CD4-positive, alpha-beta memory T cell (primary cell): Measurements from ENCODE around the gene CIAPIN1. TPM values are rescaled to one million over a fixed set of nuclear protein-coding genes. Genes with fewer than 3 reads are reported as not detected.

Source experiments
- CTCF ChIA-PET: fragments of 350-600 bp; sonication (Branson Sonifier 250); formaldehyde crosslinking; loops from one replicate; lab custom pipeline; 2021; ENCODE audit warnings: inconsistent platforms; ENCODE audit not compliant: partially characterized antibody; lab: Charles Lee
- POLR2A ChIA-PET: fragments of 350-600 bp; sonication (Branson Sonifier 250); formaldehyde crosslinking; loops from one replicate; lab custom pipeline; 2021; ENCODE audit not compliant: partially characterized antibody; lab: Charles Lee
- DNase-seq, 5 donors: peaks; one replicate each; pipeline versions ENCODE4 v3.0.0 to v3.0.0-alpha.2; 2020 to 2022; ENCODE audit warnings: mixed read lengths in 1 of 5
- H3K27ac ChIP-seq: one replicate; pipeline ENCODE4 v1.7.0; 2013; ENCODE audit warnings: low read depth, low read length
- H3K27me3 ChIP-seq: 2 replicates; pipeline ENCODE4 v1.7.0; 2013; ENCODE audit warnings: mild to moderate bottlenecking, low read length, moderate library complexity; ENCODE audit not compliant: insufficient read depth
- H3K36me3 ChIP-seq: 2 replicates; pipeline ENCODE4 v1.7.0; 2013; ENCODE audit warnings: mild to moderate bottlenecking, low read length, moderate library complexity; ENCODE audit not compliant: insufficient read depth
- H3K4me1 ChIP-seq: 2 replicates; pipeline ENCODE4 v1.7.0; 2013; ENCODE audit warnings: mild to moderate bottlenecking, low read length, moderate library complexity; ENCODE audit not compliant: insufficient read depth
- H3K4me3 ChIP-seq, 2 donors: one replicate each; pipeline ENCODE4 v1.7.0; 2013; ENCODE audit warnings: low read length in 2 of 2, mild to moderate bottlenecking in 1 of 2
- H3K9me3 ChIP-seq, 2 donors: one replicate each; pipeline ENCODE4 v1.7.0; 2013; ENCODE audit warnings: low read length in 2 of 2, control low read depth in 1 of 2; ENCODE audit not compliant: control insufficient read depth in 1 of 2
- H3K27ac Mint-ChIP-seq, 7 donors: one replicate each; pipeline ENCODE4 v1.8.0; 2020 to 2021; ENCODE audit warnings: mixed read lengths in 7 of 7, mild to moderate bottlenecking in 6 of 7, inconsistent platforms in 3 of 7, moderate library complexity in 3 of 7
- H3K27me3 Mint-ChIP-seq, 2 donors: one replicate each; pipeline ENCODE4 v1.8.0; 2020 to 2021; ENCODE audit warnings: mixed read lengths in 2 of 2
- H3K36me3 Mint-ChIP-seq, 2 donors: one replicate each; pipeline ENCODE4 v1.8.0; 2020 to 2021; ENCODE audit warnings: mixed read lengths in 2 of 2, inconsistent platforms in 1 of 2, mild to moderate bottlenecking in 1 of 2
- H3K4me1 Mint-ChIP-seq, 4 donors: one replicate each; pipeline ENCODE4 v1.8.0; 2020 to 2021; ENCODE audit warnings: mixed read lengths in 4 of 4, mild to moderate bottlenecking in 1 of 4
- H3K4me3 Mint-ChIP-seq, 8 donors: one replicate each; pipeline ENCODE4 v1.8.0; 2020 to 2021; ENCODE audit warnings: mixed read lengths in 8 of 8, mild to moderate bottlenecking in 7 of 8, moderate library complexity in 6 of 8, inconsistent platforms in 3 of 8
- H3K9me3 Mint-ChIP-seq, 8 donors: one replicate each; pipeline ENCODE4 v1.8.0; 2020 to 2021; ENCODE audit warnings: mixed read lengths in 8 of 8, mild to moderate bottlenecking in 5 of 8, inconsistent platforms in 3 of 8, moderate library complexity in 1 of 8
- intact Hi-C: fragments of 100-400 bp; cut with micrococcal nuclease; formaldehyde crosslinking; loops from one replicate; pipeline ENCODE4 v1.15.1; 2023
- polyA plus RNA-seq, 2 donors: library from polyadenylated mRNA; unstranded; fragments of 300-500 nt; fragmentation: Illumina TruSeq; gene quantifications; one replicate each; pipeline ENCODE4 v1.2.3, GENCODE V29; 2021
- total RNA-seq, 2 experiments: library from RNA; stranded (reverse); gene quantifications; one replicate each; pipeline ENCODE4 v1.2.3, GENCODE V29; 2021

CIAPIN1 gene
- total and polyA plus RNA-seq, 4 experiments from 2014 or later, result 28.1 to 65.3 (median 37.0) TPM

DNA sequence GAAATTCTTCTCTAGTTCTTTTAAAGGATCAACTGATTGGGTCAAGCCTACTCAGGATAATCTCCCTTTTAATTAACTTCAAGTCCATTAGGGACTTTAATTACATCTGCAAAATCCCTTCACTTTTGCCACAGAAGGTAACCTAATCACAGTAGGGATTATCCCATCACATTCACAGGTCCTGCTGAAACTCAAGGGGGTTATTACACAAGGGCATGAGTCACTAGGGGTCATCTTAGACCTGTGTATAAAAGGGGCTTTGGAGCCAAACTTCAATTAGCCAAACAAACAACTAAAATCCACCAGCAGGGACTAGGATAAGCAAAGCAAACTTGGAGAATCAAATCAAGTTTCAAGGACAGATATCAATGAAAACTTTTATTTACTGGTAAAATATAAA is 19.4 kb downstream of the CIAPIN1 start:
- CTCF ChIA-PET, result no interaction called here
- Mint-ChIP-seq H3K4me3 (no peak overlapping the region), H3K27ac (no peak overlapping the region)

DNA sequence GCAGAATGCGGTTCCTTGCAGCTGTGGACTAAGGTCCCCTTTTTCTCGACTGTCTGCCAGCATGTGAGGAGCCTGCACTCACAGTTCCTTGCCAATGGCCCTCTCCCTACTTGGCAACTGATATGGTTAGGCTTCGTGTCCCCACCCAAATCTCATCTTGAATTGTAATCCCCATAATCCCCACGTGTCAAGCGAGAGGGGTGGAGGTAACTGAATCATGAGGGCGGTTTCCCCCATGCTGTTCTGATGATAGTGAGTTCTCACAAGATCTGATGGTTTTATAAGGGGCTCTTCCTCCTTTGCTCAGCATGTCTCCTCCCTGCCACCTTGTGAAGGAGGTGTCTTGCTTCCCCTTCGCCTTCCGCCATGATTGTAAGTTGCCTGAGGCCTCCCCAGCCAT is 19.9 kb downstream of the CIAPIN1 start:
- Histone ChIP-seq H3K36me3 (peaks cover 34% of the 10 kb centered on the region), H3K27ac (no peak overlapping the region), H3K9me3 (no peaks in the 10 kb centered on the region), H3K4me1 (no peaks in the 10 kb centered on the region), H3K4me3 (no peak overlapping the region), H3K27me3 (no peaks in the 10 kb centered on the region)
- DNase-seq, result no peak
- Mint-ChIP-seq H3K4me3 (no peak overlapping the region), H3K4me1 (peaks cover 0 to 3% (median under 1%) of the 10 kb centered on the region in 4 donors), H3K9me3 (peaks cover 0 to 1% (median 0%) of the 10 kb centered on the region in 8 donors), H3K36me3 (peaks cover 42 to 43% of the 10 kb centered on the region in 2 donors), H3K27ac (no peak overlapping the region), H3K27me3 (no peaks in the 10 kb centered on the region)
- ChIA-PET POLR2A (no interaction called here), CTCF (interaction anchor here (1.8 kb wide), 1 partner anchor 10 kb away, joined by 7 read pairs; no protein-coding TSS in a partner anchor)
- intact Hi-C loops, result no loop called here

More for the DNA sequence above, 19.4 kb downstream of the CIAPIN1 start:
- no peaks in the 10 kb centered on the region for H3K27me3 Mint-ChIP-seq
- no peaks in the 10 kb centered on the region for H3K4me1 ChIP-seq
- intact Hi-C loops, result no loop called here
- no peaks in the 10 kb centered on the region for H3K9me3 ChIP-seq
- H3K4me1 Mint-ChIP-seq, result no peaks in the 10 kb centered on the region
- H3K27ac ChIP-seq, result no peak overlapping the region
- H3K27me3 ChIP-seq, result no peaks in the 10 kb centered on the region
- no peak for DNase-seq
- POLR2A ChIA-PET, result no interaction called here
- H3K36me3 Mint-ChIP-seq, result peaks cover 43 to 47% of the 10 kb centered on the region in 2 donors
- H3K36me3 ChIP-seq, result peaks cover 39% of the 10 kb centered on the region
- H3K9me3 Mint-ChIP-seq, result no peaks in the 10 kb centered on the region
- H3K4me3 ChIP-seq, result no peak overlapping the region

GRCh38 chr16:57426356-57426755 is 20.8 kb downstream of the CIAPIN1 start:
- intact Hi-C loops, result no loop called here
- no peaks in the 10 kb centered on the region for H3K9me3 ChIP-seq
- H3K4me3 ChIP-seq, result no peak overlapping the region
- H3K4me1 Mint-ChIP-seq, result peaks cover 0 to 6% (median 2%) of the 10 kb centered on the region in 4 donors
- no peak for DNase-seq
- peaks cover 0 to 2% (median 0%) of the 10 kb centered on the region in 8 donors for H3K9me3 Mint-ChIP-seq
- no peaks in the 10 kb centered on the region for H3K4me1 ChIP-seq
- CTCF ChIA-PET, result interaction anchor here (1.8 kb wide), 1 partner anchor 9 kb away, joined by 7 read pairs; no protein-coding TSS in a partner anchor
- H3K27me3 Mint-ChIP-seq, result no peaks in the 10 kb centered on the region
- H3K36me3 ChIP-seq, result peaks cover 29% of the 10 kb centered on the region
- H3K27ac ChIP-seq, result no peak overlapping the region
- peaks cover 37 to 39% of the 10 kb centered on the region in 2 donors for H3K36me3 Mint-ChIP-seq
- no peak overlapping the region for H3K27ac Mint-ChIP-seq
- H3K27me3 ChIP-seq, result no peaks in the 10 kb centered on the region
- POLR2A ChIA-PET, result interaction anchor here (1.3 kb wide), 1 partner anchor 21 kb away, joined by 3 read pairs; the partner anchor contains the start of genes CIAPIN1 and COQ9
- no peak overlapping the region for H3K4me3 Mint-ChIP-seq

DNA sequence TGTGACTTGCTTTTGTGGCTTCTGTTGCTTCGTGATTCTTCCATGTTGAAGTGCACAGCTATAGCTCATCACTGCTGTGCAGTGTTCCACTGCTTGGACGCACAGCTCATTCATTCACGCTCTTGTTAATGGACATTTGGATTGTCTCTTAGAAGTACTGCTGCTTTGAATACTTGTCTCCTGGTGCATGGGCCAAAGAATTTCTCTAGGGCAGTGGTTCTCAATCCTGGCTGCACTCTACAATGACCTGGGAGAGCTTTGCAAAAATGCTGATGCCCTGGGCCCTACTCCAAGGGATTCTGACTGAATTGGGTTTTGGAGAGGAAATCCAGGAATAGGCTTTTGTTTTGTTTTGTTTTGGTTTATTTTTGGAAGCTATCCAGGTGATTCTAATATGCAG is 22.6 kb downstream of the CIAPIN1 start:
- Histone ChIP-seq H3K4me3 (no peak overlapping the region), H3K36me3 (peaks cover 13% of the 10 kb centered on the region), H3K4me1 (no peaks in the 10 kb centered on the region), H3K9me3 (no peaks in the 10 kb centered on the region), H3K27me3 (no peaks in the 10 kb centered on the region), H3K27ac (no peak overlapping the region)
- DNase-seq, result no peak
- intact Hi-C loops, result no loop called here
- CTCF ChIA-PET, result interaction anchor here (0.6 to 1.2 kb wide), 2 partner anchors 9 to 737 kb away, joined by 3 read pairs; no protein-coding TSS in a partner anchor
- Mint-ChIP-seq H3K27me3 (no peaks in the 10 kb centered on the region), H3K27ac (no peak overlapping the region), H3K4me3 (no peak overlapping the region), H3K4me1 (peaks cover 0 to 6% (median 2%) of the 10 kb centered on the region in 4 donors), H3K36me3 (peaks cover 21% of the 10 kb centered on the region in 2 donors), H3K9me3 (peaks cover 0 to 4% (median 0%) of the 10 kb centered on the region in 8 donors)
- POLR2A ChIA-PET, result no interaction called here

DNA sequence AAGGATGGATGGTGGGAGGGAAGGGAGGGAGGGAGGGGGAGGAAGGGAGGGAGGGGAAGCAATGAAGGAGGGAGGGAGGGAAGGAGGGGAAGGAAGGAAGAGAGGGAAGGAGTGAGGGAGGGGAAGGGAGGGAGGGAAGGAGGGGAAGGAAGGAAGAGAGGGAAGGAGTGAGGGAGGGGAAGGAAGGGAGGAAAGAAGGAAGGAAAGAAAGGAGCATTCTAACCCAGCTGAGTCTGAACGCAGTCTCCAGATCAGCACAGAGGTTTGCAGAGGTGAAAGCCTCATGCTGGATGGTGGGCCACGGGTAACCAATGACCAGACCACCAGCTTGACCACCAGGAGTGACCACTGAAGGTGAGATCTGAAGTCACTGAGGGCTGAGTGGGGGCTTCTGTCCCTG is 24.0 kb downstream of the CIAPIN1 start:
- no peak for DNase-seq
- Mint-ChIP-seq H3K9me3 (peaks cover 0 to 4% (median 0%) of the 10 kb centered on the region in 8 donors), H3K4me3 (no peak overlapping the region), H3K36me3 (peaks cover 11 to 12% of the 10 kb centered on the region in 2 donors), H3K27ac (no peak overlapping the region), H3K27me3 (no peaks in the 10 kb centered on the region), H3K4me1 (peaks cover 2 to 14% (median 7%) of the 10 kb centered on the region in 4 donors)
- peaks cover 2% of the 10 kb centered on the region for H3K36me3 ChIP-seq
- no peak overlapping the region for H3K4me3 ChIP-seq
- POLR2A ChIA-PET, result interaction anchor here (0.8 kb wide), 1 partner anchor 97 kb away, joined by 3 read pairs; no protein-coding TSS in a partner anchor
- peaks cover 3% of the 10 kb centered on the region for H3K4me1 ChIP-seq
- no peaks in the 10 kb centered on the region for H3K27me3 ChIP-seq
- no peak overlapping the region for H3K27ac ChIP-seq
- no peaks in the 10 kb centered on the region for H3K9me3 ChIP-seq
- CTCF ChIA-PET, result no interaction called here
- intact Hi-C loops, result no loop called here

DNA sequence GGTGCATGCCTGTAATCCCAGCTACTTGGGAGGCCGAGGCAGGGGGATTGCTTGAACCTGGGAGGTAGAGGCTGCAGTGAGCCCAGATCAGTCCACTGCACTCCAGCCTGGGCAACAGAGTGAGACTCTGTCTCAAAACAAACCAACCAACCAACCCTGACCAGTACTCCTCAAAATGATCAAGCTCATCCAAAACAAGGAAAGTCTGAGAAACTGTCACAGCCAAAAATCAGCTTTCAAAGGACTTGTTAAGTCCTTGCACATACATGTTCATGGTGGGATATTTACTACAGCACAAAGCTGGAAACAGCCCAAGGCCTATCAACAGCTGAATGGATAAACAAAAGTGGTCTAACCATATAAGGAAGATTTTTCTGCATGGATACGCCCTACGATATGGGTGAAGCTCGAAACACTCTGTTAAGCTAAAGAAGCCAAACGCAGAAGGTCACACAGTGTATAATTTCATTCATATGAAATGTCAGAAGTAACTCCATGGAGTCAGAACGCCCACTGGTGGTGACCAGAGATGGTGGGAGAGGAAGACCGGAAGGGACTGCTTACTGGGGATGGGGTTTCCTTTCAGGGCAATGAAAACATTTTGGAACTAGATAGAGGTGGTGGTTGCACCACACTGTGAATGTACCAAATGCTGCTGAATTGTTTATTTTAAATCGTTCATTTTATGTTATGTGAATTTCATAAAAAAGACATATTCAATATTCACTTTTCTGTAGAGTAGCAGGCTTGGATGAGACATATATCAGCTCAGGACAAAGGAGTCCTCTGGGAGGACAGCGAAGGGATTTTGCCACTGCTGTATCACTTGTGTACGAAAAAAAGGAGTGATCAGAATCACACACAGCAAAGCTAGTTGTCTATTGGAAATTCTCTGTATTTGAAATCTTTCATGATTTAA is 24.9 kb downstream of the CIAPIN1 start:
- H3K36me3 ChIP-seq, result no peaks in the 10 kb centered on the region
- H3K4me3 Mint-ChIP-seq, result no peak overlapping the region
- H3K9me3 ChIP-seq, result no peaks in the 10 kb centered on the region
- peaks cover 5 to 16% (median 10%) of the 10 kb centered on the region in 4 donors for H3K4me1 Mint-ChIP-seq
- no peaks in the 10 kb centered on the region for H3K27me3 ChIP-seq
- no peak overlapping the region for H3K4me3 ChIP-seq
- intact Hi-C loops, result no loop called here
- peaks cover 5% of the 10 kb centered on the region for H3K4me1 ChIP-seq
- H3K36me3 Mint-ChIP-seq, result peaks cover 4% of the 10 kb centered on the region in 2 donors
- ChIA-PET POLR2A (interaction anchor here (0.5 to 0.6 kb wide), 2 partner anchors 40 to 359 kb away, joined by 3 read pairs; partner anchors contain the start of gene POLR2C), CTCF (interaction anchor here (0.6 to 1.2 kb wide), 5 partner anchors 25 to 200 kb away, joined by 3 to 4 read pairs (median 4); partner anchors contain the start of genes CIAPIN1, COQ9 and POLR2C)
- DNase-seq, result no peak
- H3K9me3 Mint-ChIP-seq, result peaks cover 0 to 4% (median 0%) of the 10 kb centered on the region in 8 donors
- peak overlapping the region in 1 of 7 donors; percentile 53 for H3K27ac Mint-ChIP-seq
- H3K27ac ChIP-seq, result no peak overlapping the region
- H3K27me3 Mint-ChIP-seq, result no peaks in the 10 kb centered on the region
